ENCODE results near the gene ENOSF1. TPM values are rescaled to one million over a fixed set of nuclear protein-coding genes. Genes with fewer than 3 reads are reported as not detected.
A peak's percentile ranks its signal among the peaks of the same experiment; 100 is the strongest.

ENOSF1 gene
- total and polyA plus RNA-seq, 3 donors from 2014 or later, result 29.2 to 119 (median 88.5) TPM

DNA sequence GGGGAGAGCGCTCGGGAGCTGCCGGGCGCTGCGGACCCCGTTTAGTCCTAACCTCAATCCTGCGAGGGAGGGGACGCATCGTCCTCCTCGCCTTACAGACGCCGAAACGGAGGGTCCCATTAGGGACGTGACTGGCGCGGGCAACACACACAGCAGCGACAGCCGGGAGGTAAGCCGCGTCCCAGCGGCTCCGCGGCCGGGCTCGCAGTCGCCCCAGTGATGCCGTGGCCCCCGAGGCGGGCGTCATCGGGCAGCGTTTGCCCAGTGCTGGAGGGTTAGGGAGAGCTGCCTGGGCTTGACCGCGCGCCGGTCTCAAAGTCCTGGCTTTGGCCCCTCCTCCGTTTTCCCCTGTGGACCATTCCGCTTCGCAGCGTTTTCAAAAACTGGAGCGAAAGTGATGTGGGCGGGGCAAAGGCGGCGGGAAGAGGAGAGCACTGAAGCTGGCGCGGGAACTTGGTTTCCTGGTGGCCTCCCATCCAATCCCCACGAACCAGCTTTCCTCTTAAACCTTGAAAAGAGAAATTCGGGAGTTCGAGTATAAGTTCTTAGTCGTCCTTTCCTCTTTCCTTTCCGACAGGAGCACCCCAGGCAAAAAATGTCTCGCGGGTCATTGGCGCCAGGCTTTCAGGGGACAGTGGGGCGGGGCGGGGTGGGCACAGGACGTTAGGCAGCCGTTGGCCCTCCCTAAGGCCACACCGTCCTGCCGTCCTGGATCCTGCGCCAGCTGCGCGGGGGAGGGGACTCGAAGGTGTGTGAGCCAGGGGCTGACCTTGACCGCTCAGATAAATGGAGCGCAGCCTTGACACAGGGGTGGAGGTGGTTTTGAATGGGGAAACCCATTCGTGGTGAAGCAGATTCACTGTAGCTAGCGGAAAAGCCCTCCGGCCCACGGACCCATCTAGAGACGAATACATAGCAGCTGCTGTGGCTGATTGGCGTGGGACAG lies 54.2 kb downstream of the ENOSF1 start:
- TF ChIP-seq POLR2A (IDR thresholded peaks at IDR 0.05), result no peak
- TF ChIP-seq CTCF (IDR thresholded peaks at IDR 0.05), result no peak
- intact Hi-C loops (cut with DNase I; ENCODE audit: low total_unique reads), result no loop called here

DNA sequence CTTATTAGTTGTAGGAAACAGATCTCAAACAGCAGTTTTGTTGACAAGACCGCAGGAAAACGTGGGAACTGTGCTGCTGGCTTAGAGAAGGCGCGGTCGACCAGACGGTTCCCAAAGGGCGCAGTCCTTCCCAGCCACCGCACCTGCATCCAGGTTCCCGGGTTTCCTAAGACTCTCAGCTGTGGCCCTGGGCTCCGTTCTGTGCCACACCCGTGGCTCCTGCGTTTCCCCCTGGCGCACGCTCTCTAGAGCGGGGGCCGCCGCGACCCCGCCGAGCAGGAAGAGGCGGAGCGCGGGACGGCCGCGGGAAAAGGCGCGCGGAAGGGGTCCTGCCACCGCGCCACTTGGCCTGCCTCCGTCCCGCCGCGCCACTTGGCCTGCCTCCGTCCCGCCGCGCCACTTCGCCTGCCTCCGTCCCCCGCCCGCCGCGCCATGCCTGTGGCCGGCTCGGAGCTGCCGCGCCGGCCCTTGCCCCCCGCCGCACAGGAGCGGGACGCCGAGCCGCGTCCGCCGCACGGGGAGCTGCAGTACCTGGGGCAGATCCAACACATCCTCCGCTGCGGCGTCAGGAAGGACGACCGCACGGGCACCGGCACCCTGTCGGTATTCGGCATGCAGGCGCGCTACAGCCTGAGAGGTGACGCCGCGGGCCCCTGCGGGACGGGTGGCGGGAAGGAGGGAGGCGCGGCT lies 55.0 kb downstream of the ENOSF1 start, which contains the start of gene TYMS:
TYMS (plus strand) TSS at position 343 of the 690 bp plus-strand sequence; CDS start at position 433, 90 bp downstream.
- peak within 1 kb of the TSS; percentile 64 to 72 for H3K4me3 ChIP-seq
- intact Hi-C loops (cut with DNase I; ENCODE audit: low total_unique reads), result no loop called here
- TF ChIP-seq POLR2A (IDR thresholded peaks at IDR 0.05) (no peak), CTCF (IDR thresholded peaks at IDR 0.05) (no peak)
- H3K27ac ChIP-seq, result peak within 1 kb of the TSS; percentile 10 to 66
- H3K36me3 ChIP-seq (ENCODE audit: low read depth, missing control alignments), result no peaks in the 10 kb centered on the region
- DNase-seq, result peak; percentile 45
- 0 to 1% methylated on average over 17 to 56 of the region's 79 CpGs for WGBS, 2 donors
- no peaks in the 10 kb centered on the region for H3K27me3 ChIP-seq
- no peaks in the 10 kb centered on the region for H3K4me1 ChIP-seq
- no peaks in the 10 kb centered on the region for H3K9me3 ChIP-seq

More for the DNA sequence above, 54.2 kb downstream of the ENOSF1 start:
- H3K27ac ChIP-seq, result peak overlapping the region; percentile 10 to 66
- peak overlapping the region; percentile 64 to 72 for H3K4me3 ChIP-seq
- WGBS, 2 donors, result 1 to 4% methylated on average over 31 to 72 of the region's 72 CpGs
- DNase-seq, result peak; percentile 89
- H3K9me3 ChIP-seq, result no peaks in the 10 kb centered on the region
- no peaks in the 10 kb centered on the region for H3K4me1 ChIP-seq
- H3K27me3 ChIP-seq, result no peaks in the 10 kb centered on the region
- no peaks in the 10 kb centered on the region for H3K36me3 ChIP-seq (ENCODE audit: low read depth, missing control alignments)

DNA sequence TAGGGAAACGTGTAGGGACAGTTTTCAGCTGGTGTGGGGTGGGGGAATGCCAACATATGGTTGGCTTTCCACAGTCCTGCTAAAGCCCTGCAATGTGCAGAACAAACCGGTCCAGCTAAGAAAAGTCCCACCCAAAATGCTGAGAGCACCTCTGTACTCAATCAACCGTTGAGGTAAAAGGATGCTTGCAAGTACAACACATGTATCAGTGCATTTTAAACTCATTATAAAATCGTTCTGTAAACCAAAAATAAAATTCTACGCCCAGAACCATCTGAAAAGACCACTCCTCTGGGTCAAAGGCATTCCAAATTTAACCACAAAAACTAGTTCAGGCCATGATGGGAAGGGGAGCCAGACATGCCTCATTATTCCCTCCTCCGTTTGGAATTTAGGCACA lies 57.0 kb downstream of the ENOSF1 start:
- intact Hi-C loops (cut with DNase I; ENCODE audit: low total_unique reads), result no loop called here
- TF ChIP-seq CTCF (IDR thresholded peaks at IDR 0.05) (no peak), POLR2A (IDR thresholded peaks at IDR 0.05) (no peak)
- Histone ChIP-seq H3K9me3 (no peaks in the 10 kb centered on the region), H3K4me3 (no peak overlapping the region), H3K4me1 (no peaks in the 10 kb centered on the region), H3K36me3 (ENCODE audit: low read depth, missing control alignments) (no peaks in the 10 kb centered on the region), H3K27ac (no peak overlapping the region), H3K27me3 (no peaks in the 10 kb centered on the region)
- WGBS, 2 donors, result 69 to 77% methylated on average over 6 of the region's 6 CpGs
- DNase-seq, result no peak

DNA sequence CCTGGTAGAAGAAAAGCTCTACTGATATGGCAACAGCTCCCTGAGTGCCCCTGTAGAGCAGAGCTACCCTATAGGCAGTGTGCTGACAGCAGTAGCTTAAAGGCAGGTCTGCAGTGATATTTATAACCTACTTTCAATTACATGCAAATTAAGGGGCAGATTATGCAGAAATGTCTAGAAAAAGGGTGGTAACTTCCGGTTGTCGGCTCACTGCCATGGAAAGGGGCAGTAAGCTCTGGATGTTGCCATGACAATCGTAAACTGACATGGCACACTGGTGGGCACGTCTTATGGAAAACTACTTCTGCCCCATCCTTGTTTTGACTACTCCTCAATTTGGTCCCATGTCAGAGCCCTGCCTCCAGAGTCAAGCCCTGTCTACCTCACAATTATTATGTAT lies 57.8 kb downstream of the ENOSF1 start:
- no peaks in the 10 kb centered on the region for H3K4me1 ChIP-seq
- no peak overlapping the region for H3K4me3 ChIP-seq
- WGBS, 2 donors, result 84 to 93% methylated on average over 4 of the region's 4 CpGs
- H3K9me3 ChIP-seq, result no peaks in the 10 kb centered on the region
- TF ChIP-seq POLR2A (IDR thresholded peaks at IDR 0.05) (no peak), CTCF (IDR thresholded peaks at IDR 0.05) (no peak)
- DNase-seq, result no peak
- H3K27ac ChIP-seq, result no peak overlapping the region
- no peaks in the 10 kb centered on the region for H3K36me3 ChIP-seq (ENCODE audit: low read depth, missing control alignments)
- no peaks in the 10 kb centered on the region for H3K27me3 ChIP-seq
- intact Hi-C loops (cut with DNase I; ENCODE audit: low total_unique reads), result no loop called here
